Activated CD4-positive, alpha-beta T cell treated with anti-CD3 and anti-CD28 coated beads for 36 hours (primary cell): ENCODE results near the gene SHOX. TPM values are rescaled to one million over a fixed set of nuclear protein-coding genes. Genes with fewer than 3 reads are reported as not detected.
"Not testable (repeated sequence)": the region's sequence is repeated elsewhere in the genome, so short reads cannot be mapped to it uniquely, and the experiment has no call there.

Source experiments
- ATAC-seq: fragments of 200-7000 bp; cut with Tn5 transposase; one replicate; pipeline ENCODE4 v1.10.0; 2021; ENCODE audit warnings: mild to moderate bottlenecking, moderate library complexity
- CTCF ChIA-PET: fragments of 350-600 bp; sonication (Branson Sonifier 250); formaldehyde crosslinking; loops from one replicate; lab custom pipeline; 2021; ENCODE audit warnings: antibody characterized with exemption; lab: Charles Lee
- POLR2A ChIA-PET: fragments of 350-600 bp; sonication (Branson Sonifier 250); formaldehyde crosslinking; loops from one replicate; lab custom pipeline; 2021; ENCODE audit warnings: antibody characterized with exemption, inconsistent platforms; lab: Charles Lee
- DNase-seq: peaks from one replicate; pipeline ENCODE4 v3.0.0-alpha.2; 2020
- H3K27ac Mint-ChIP-seq: one replicate; pipeline ENCODE4 v1.8.0; 2021; ENCODE audit warnings: mixed read lengths
- H3K27me3 Mint-ChIP-seq: one replicate; pipeline ENCODE4 v1.8.0; 2021; ENCODE audit warnings: mixed read lengths
- H3K36me3 Mint-ChIP-seq: one replicate; pipeline ENCODE4 v1.8.0; 2021; ENCODE audit warnings: low read depth, mixed read lengths
- H3K4me1 Mint-ChIP-seq: one replicate; pipeline ENCODE4 v1.8.0; 2021; ENCODE audit warnings: mixed read lengths
- H3K4me3 Mint-ChIP-seq: one replicate; pipeline ENCODE4 v1.8.0; 2021; ENCODE audit warnings: mild to moderate bottlenecking, moderate library complexity, mixed read lengths
- H3K9me3 Mint-ChIP-seq: one replicate; pipeline ENCODE4 v1.8.0; 2021; ENCODE audit warnings: low read depth, mixed read lengths
- intact Hi-C, 2 experiments: fragments of 100-400 bp; cut with DNase I in 1 of 2; cut with micrococcal nuclease in 1 of 2; formaldehyde crosslinking; loops; one replicate each; pipeline versions ENCODE4 v1.14.2 to v1.15.1; 2022 to 2024; cut with DNase I, micrococcal nuclease
- total RNA-seq, 2 experiments: library from RNA; stranded (reverse); gene quantifications; one replicate each; pipeline ENCODE4 v1.2.3, GENCODE V29; 2021

SHOX gene
- total RNA-seq, 2 experiments from 2014 or later: not detected

DNA sequence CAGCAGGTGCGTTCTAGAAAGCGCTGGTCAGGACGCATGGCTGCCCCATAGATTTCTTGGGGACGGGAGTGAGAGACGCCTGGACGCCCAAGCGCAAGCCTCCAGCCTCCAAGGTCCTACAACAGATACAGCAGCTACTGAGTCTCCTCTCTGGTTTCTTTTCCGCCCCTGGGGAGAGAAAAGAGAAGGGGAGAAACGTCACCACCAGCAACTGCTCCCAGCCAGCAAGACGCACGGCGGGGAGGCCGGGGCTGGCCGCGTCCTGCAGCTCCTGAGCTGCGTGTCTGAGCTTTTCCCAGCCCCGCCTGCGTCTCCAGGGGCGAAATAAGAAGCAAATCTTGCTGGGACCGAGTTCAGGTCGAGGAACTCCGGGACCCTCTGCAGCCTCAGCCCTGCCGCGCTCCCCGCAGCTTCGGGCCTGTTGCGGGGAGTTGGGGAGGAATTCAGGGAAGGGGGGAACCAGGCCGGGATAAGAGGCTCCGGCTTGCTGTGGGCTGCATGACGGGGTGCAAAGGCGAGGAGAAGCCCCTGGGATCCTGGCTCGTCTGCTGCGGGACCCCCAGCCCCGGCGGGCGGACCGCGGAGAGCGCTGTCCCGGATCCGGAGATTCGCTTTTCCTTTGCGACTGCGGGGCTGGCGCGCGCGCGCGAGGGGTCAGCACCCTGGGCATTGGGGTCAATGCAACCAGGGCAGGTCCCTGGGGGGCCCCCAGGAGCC is 6.8 kb upstream of the SHOX start:
- Mint-ChIP-seq H3K27ac (no peak overlapping the region), H3K4me3 (no peak overlapping the region), H3K27me3 (peaks cover 54% of the 10 kb centered on the region), H3K9me3 (no peaks in the 10 kb centered on the region), H3K36me3 (no peaks in the 10 kb centered on the region), H3K4me1 (peaks cover 15% of the 10 kb centered on the region)
- POLR2A ChIA-PET: no interaction called here
- CTCF ChIA-PET: no interaction called here
- intact Hi-C loops: no loop called here
- DNase-seq: no peak
- ATAC-seq: no peak

DNA sequence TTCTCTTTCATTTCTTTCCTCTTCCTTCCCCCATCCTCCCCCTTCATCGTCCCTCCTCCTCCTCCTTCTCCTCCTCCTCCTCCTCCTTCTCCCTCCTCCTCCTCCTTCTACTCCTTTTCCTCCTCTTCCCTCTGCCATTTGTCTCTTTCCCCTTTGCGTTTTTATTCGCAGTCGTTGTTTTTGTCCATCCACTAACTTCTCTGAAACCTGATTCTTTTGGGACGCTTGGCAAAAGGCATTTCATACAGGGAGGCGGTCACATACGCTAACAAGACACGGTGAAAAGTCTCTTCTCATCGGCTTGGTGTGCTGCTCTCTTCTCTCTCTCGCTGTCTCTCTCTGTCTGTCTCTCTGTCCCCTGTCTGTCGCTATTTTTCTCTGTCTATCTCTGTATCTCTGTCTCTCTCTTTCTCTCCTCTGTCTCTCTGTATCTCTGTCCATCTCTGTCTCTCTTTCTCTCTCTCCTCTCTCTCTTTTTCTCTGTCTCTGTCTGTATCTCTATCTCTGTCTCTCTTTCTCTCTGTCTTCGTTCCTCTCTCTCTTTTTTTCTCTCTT is 5.4 kb upstream of the SHOX start:
- no peak for ATAC-seq
- CTCF ChIA-PET: no interaction called here
- H3K27ac Mint-ChIP-seq: no peak overlapping the region
- H3K4me3 Mint-ChIP-seq: no peak overlapping the region
- intact Hi-C loops: no loop called here
- H3K9me3 Mint-ChIP-seq: no peaks in the 10 kb centered on the region
- DNase-seq: no peak
- H3K4me1 Mint-ChIP-seq: peaks cover 15% of the 10 kb centered on the region
- H3K36me3 Mint-ChIP-seq: no peaks in the 10 kb centered on the region
- peaks cover 62% of the 10 kb centered on the region for H3K27me3 Mint-ChIP-seq
- POLR2A ChIA-PET: no interaction called here

DNA sequence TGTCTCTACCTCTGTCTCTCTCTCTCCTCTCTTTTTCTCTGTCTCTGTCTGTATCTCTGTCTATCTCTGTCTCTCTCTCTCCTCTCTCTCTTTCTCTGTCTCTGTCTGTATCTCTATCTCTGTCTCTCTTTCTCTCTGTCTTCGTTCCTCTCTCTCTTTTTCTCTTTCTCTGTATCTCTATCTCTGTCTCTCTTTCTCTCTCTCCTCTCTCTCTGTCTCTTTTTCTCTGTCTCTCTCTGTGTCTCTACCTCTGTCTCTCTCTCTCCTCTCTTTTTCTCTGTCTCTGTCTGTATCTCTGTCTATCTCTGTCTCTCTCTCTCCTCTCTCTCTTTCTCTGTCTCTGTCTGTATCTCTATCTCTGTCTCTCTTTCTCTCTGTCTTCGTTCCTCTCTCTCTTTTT is 4.5 kb upstream of the SHOX start:
- H3K27ac Mint-ChIP-seq, DNase-seq, H3K36me3 Mint-ChIP-seq, H3K4me3 Mint-ChIP-seq, POLR2A ChIA-PET, intact Hi-C loops, ATAC-seq, H3K9me3 Mint-ChIP-seq, CTCF ChIA-PET: not testable (repeated sequence)
- peaks cover 61% of the 10 kb centered on the region for H3K27me3 Mint-ChIP-seq
- H3K4me1 Mint-ChIP-seq: peaks cover 15% of the 10 kb centered on the region

DNA sequence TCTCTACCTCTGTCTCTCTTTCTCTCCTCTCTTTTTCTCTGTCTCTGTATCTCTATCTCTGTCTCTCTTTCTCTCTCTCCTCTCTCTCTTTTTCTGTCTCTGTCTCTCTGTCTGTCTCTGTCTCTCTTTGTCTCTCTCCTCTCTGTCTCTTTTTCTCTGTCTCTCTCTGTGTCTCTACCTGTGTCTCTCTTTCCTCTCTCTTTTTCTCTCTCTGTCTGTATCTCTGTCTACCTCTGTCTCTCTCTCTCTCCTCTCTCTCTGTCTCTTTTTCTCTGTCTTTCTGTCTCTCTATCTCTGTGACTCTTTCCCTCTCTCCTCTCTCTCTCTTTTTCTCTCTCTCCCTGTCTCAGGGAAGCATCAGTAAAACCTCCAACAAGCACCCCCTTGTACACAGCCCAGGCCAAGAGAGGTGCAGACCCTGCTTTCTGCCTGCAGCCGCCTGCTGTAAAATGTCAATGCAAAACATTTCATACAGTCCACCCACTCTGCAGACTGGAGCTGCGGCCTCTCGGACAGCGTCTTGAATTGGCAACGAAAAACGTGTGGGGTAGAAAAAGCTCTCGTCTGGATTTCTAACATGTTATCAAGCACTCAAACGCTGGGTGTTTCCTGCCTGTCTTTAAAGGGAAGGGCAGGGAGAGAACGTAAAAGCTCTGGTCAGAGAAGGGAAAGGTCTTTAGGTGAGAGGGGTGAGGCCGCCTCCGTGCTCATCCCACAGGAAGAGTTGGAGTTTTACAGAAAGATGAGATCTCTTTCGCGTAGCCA is 3.7 kb upstream of the SHOX start:
- Mint-ChIP-seq H3K36me3 (no peaks in the 10 kb centered on the region), H3K27me3 (peaks cover 62% of the 10 kb centered on the region), H3K27ac (no peak overlapping the region), H3K4me1 (peaks cover 15% of the 10 kb centered on the region), H3K4me3 (no peak overlapping the region), H3K9me3 (no peaks in the 10 kb centered on the region)
- ChIA-PET CTCF (no interaction called here), POLR2A (no interaction called here)
- intact Hi-C loops: no loop called here
- ATAC-seq (no peak), DNase-seq (no peak)

DNA sequence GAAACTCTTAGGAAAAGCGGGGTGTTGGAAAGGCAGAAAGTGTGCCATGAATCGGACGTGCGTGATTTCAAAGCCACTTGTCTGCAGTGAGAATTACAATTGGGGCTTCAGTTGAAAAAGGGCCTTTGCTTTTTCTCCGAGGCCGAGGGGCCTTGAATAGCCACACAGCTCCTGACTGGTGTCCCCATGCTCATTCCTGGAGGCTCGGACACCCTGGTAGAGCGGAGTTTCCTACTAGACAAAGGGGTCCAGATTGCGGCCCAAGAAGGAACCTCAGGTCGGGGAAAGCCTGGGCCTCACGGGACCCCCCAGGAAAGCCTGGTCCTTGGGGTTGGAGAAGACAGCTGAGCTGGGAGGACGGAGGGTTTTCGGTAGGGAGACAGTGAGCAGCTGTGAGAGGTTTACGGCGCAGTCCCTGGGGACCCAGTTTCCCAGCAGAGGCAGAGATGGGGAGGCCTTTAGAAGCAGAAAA is 3.0 kb upstream of the SHOX start:
- no peak for DNase-seq
- H3K9me3 Mint-ChIP-seq: no peaks in the 10 kb centered on the region
- CTCF ChIA-PET: no interaction called here
- H3K36me3 Mint-ChIP-seq: no peaks in the 10 kb centered on the region
- no peak for ATAC-seq
- H3K4me1 Mint-ChIP-seq: peaks cover 13% of the 10 kb centered on the region
- intact Hi-C loops: no loop called here
- H3K4me3 Mint-ChIP-seq: no peak overlapping the region
- H3K27ac Mint-ChIP-seq: no peak overlapping the region
- POLR2A ChIA-PET: no interaction called here
- peaks cover 60% of the 10 kb centered on the region for H3K27me3 Mint-ChIP-seq

DNA sequence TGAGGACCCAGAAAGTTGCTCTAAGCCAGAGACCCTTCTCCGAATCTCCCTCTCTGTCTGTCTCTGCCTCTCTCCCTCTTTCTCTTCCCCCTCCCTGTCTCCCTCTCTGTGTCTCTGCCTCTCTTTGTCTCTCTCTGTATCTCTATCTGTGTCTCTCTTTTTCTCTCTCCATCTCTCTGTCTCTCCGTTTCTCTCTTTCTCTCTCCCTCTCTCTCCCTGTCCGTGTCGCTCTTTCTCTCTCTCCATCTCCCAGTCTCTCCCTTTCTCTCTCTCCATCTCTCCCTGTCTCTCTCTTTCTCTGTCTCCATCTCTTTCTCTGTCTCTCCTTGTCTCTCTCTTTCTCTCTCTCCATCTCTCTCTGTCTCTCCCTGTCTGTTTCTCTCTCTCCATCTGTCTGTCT is 2.6 kb upstream of the SHOX start:
- Mint-ChIP-seq H3K27ac (no peak overlapping the region), H3K27me3 (peaks cover 59% of the 10 kb centered on the region), H3K4me3 (no peak overlapping the region), H3K9me3 (no peaks in the 10 kb centered on the region), H3K4me1 (peaks cover 10% of the 10 kb centered on the region), H3K36me3 (no peaks in the 10 kb centered on the region)
- intact Hi-C loops: no loop called here
- CTCF ChIA-PET: no interaction called here
- DNase-seq (no peak), ATAC-seq (no peak)
- POLR2A ChIA-PET: no interaction called here

GRCh38 chrX:629230-630006 is 1.2 kb upstream of the SHOX start:
- Mint-ChIP-seq H3K27ac (no peak overlapping the region), H3K4me1 (peaks cover 6% of the 10 kb centered on the region)
- intact Hi-C loops: no loop called here

GRCh38 chrX:630007-630611 is 482 bp upstream of the SHOX start:
- intact Hi-C loops: no loop called here
- H3K27ac Mint-ChIP-seq: no peak overlapping the region
- H3K36me3 Mint-ChIP-seq: no peaks in the 10 kb centered on the region
- H3K9me3 Mint-ChIP-seq: no peaks in the 10 kb centered on the region
- POLR2A ChIA-PET: no interaction called here
- H3K27me3 Mint-ChIP-seq: peaks cover 64% of the 10 kb centered on the region
- DNase-seq: no peak
- H3K4me1 Mint-ChIP-seq: peaks cover 3% of the 10 kb centered on the region
- no peak for ATAC-seq
- CTCF ChIA-PET: no interaction called here
- H3K4me3 Mint-ChIP-seq: no peak overlapping the region

More at GRCh38 chrX:629230-630006, 1.2 kb upstream of the SHOX start:
- ChIA-PET CTCF (no interaction called here), POLR2A (no interaction called here)
- no peaks in the 10 kb centered on the region for H3K36me3 Mint-ChIP-seq
- DNase-seq (no peak), ATAC-seq (no peak)
- no peak overlapping the region for H3K4me3 Mint-ChIP-seq
- peaks cover 66% of the 10 kb centered on the region for H3K27me3 Mint-ChIP-seq
- H3K9me3 Mint-ChIP-seq: no peaks in the 10 kb centered on the region

DNA sequence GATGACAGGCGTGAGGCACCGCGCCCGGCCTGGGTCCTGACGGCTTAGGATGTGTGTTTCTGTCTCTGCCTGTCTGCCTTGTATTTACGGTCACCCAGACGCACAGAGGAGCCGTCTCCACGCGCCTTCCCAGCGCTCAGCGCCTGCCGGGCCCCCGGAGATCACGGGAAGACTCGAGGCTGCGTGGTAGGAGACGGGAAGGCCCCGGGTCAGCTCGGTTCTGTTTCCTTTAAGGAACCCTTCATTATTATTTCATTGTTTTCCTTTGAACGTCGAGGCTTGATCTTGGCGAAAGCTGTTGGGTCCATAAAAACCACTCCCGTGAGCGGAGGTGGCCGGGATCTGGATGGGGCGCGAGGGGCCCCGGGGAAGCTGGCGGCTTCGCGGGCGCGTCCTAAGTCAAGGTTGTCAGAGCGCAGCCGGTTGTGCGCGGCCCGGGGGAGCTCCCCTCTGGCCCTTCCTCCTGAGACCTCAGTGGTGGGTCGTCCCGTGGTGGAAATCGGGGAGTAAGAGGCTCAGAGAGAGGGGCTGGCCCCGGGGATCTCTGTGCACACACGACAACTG is 1.3 kb downstream of the SHOX start:
- ATAC-seq (no peak), DNase-seq (no peak)
- no peaks in the 10 kb centered on the region for H3K9me3 Mint-ChIP-seq
- CTCF ChIA-PET: no interaction called here
- H3K4me3 Mint-ChIP-seq: no peak overlapping the region
- peaks cover 59% of the 10 kb centered on the region for H3K27me3 Mint-ChIP-seq
- intact Hi-C loops: no loop called here
- H3K4me1 Mint-ChIP-seq: no peaks in the 10 kb centered on the region
- POLR2A ChIA-PET: no interaction called here
- H3K27ac Mint-ChIP-seq: no peak overlapping the region
- no peaks in the 10 kb centered on the region for H3K36me3 Mint-ChIP-seq

GRCh38 chrX:632366-633042 is 1.9 kb downstream of the SHOX start:
- ChIA-PET CTCF (no interaction called here), POLR2A (no interaction called here)
- Mint-ChIP-seq H3K27me3 (peaks cover 59% of the 10 kb centered on the region), H3K4me3 (no peak overlapping the region), H3K9me3 (no peaks in the 10 kb centered on the region), H3K4me1 (peaks cover under 1% of the 10 kb centered on the region), H3K36me3 (no peaks in the 10 kb centered on the region), H3K27ac (no peak overlapping the region)
- intact Hi-C loops: no loop called here
- ATAC-seq (no peak), DNase-seq (no peak)
